GM21360 (cell line): ENCODE data around the gene TMEM255B.
A peak's percentile ranks its signal among the peaks of the same experiment; 100 is the strongest.
"Not testable (repeated sequence)": the region's sequence is repeated elsewhere in the genome, so short reads cannot be mapped to it uniquely, and the experiment has no call there.

Experiments used
- ATAC-seq: cut with Tn5 transposase; IDR thresholded peaks from one replicate; pipeline ENCODE4 v1.9.1; 2021; ENCODE audit warnings: mild to moderate bottlenecking, moderate library complexity; ENCODE audit not compliant: unreplicated experiment

TMEM255B gene

GRCh38 chr13:113758651-113759524 lies at the start of gene TMEM255B:
TSS of gene TMEM255B (plus strand) at chr13:113759226. CDS start at chr13:113759270, 44 bp downstream.
- peak; percentile 81 for ATAC-seq

GRCh38 chr13:113722921-113723320 lies 36.1 kb upstream of the TMEM255B start:
- ATAC-seq: no peak

- ATAC-seq: no peak
Measured at GRCh38 chr13:113723410-113724015, 35.5 kb upstream of the TMEM255B start.

GRCh38 chr13:113724016-113724758 lies 34.8 kb upstream of the TMEM255B start:
- no peak for ATAC-seq

- peak; percentile 93 for ATAC-seq
Measured at GRCh38 chr13:113724780-113725315, 34.2 kb upstream of the TMEM255B start.

- not testable (repeated sequence) for ATAC-seq
Measured at GRCh38 chr13:113725329-113726105, 33.5 kb upstream of the TMEM255B start.

- not testable (repeated sequence) for ATAC-seq
Measured at GRCh38 chr13:113726106-113726821, 32.8 kb upstream of the TMEM255B start.

GRCh38 chr13:113726961-113727411 lies 32.0 kb upstream of the TMEM255B start:
- ATAC-seq: no peak

GRCh38 chr13:113728571-113729054 lies 30.4 kb upstream of the TMEM255B start:
- no peak for ATAC-seq

- no peak for ATAC-seq
Measured at GRCh38 chr13:113729187-113730019, 29.6 kb upstream of the TMEM255B start.

GRCh38 chr13:113730258-113730691 lies 28.8 kb upstream of the TMEM255B start:
- no peak for ATAC-seq

- ATAC-seq: no peak
Measured at GRCh38 chr13:113730831-113731191, 28.2 kb upstream of the TMEM255B start.

GRCh38 chr13:113731192-113732175 lies 27.5 kb upstream of the TMEM255B start:
- no peak for ATAC-seq

- ATAC-seq: no peak
Measured at GRCh38 chr13:113732176-113732960, 26.7 kb upstream of the TMEM255B start.

- ATAC-seq: no peak
Measured at GRCh38 chr13:113732961-113733950, 25.8 kb upstream of the TMEM255B start.
